COR-L47 (cell line): Measurements from ENCODE around the gene OR14A16.

ENCODE experiments used
- DNase-seq: peaks from one replicate; lab custom pipeline; 2025; lab: John Stamatoyannopoulos, UW

The OR14A16 gene

GRCh38 chr1:247824023-247824422 lies at the start of gene OR14A16:
Gene OR14A16 (minus strand): TSS chr1:247824119. CDS start chr1:247815729, 8,390 bp downstream.
- DNase-seq: no peak

- DNase-seq: no peak
Measured at GRCh38 chr1:247865416-247865815, 41.5 kb upstream of the OR14A16 start.

- no peak for DNase-seq
Measured at GRCh38 chr1:247864644-247865043, 40.7 kb upstream of the OR14A16 start.

- DNase-seq: no peak
Measured at GRCh38 chr1:247862756-247863155, 38.8 kb upstream of the OR14A16 start.

- no peak for DNase-seq
Measured at GRCh38 chr1:247857985-247858619, 34.2 kb upstream of the OR14A16 start.

- no peak for DNase-seq
Measured at GRCh38 chr1:247857069-247857984, 33.4 kb upstream of the OR14A16 start, which contains the start of gene TRIM58. Gene TRIM58 (plus strand): TSS chr1:247857187. CDS start chr1:247857247, 60 bp downstream.

- no peak for DNase-seq
Measured at GRCh38 chr1:247855911-247856310, 32.0 kb upstream of the OR14A16 start.

- DNase-seq: no peak
Measured at GRCh38 chr1:247854899-247855545, 31.1 kb upstream of the OR14A16 start.

- DNase-seq: no peak
Measured at GRCh38 chr1:247849616-247850015, 25.7 kb upstream of the OR14A16 start.

GRCh38 chr1:247848346-247848745 lies 24.4 kb upstream of the OR14A16 start:
- DNase-seq: no peak

- no peak for DNase-seq
Measured at GRCh38 chr1:247845693-247846017, 21.7 kb upstream of the OR14A16 start.

- DNase-seq: no peak
Measured at GRCh38 chr1:247845011-247845692, 21.2 kb upstream of the OR14A16 start.

GRCh38 chr1:247843411-247843810 lies 19.5 kb upstream of the OR14A16 start:
- DNase-seq: no peak

- DNase-seq: no peak
Measured at GRCh38 chr1:247841796-247842195, 17.9 kb upstream of the OR14A16 start, which contains the start of gene OR11L1. Gene OR11L1 (minus strand): TSS chr1:247841896. CDS start chr1:247841896, 0 bp downstream.

GRCh38 chr1:247840818-247841217 lies 16.9 kb upstream of the OR14A16 start:
- DNase-seq: no peak

- DNase-seq: no peak
Measured at GRCh38 chr1:247833601-247834000, 9.7 kb upstream of the OR14A16 start.

- DNase-seq: no peak
Measured at GRCh38 chr1:247829656-247830055, 5.7 kb upstream of the OR14A16 start.

GRCh38 chr1:247825362-247825761 lies 1.4 kb upstream of the OR14A16 start:
- no peak for DNase-seq

GRCh38 chr1:247822060-247822459 lies 1.9 kb downstream of the OR14A16 start:
- DNase-seq: no peak

GRCh38 chr1:247812637-247813036 lies 11.3 kb downstream of the OR14A16 start:
- no peak for DNase-seq

- no peak for DNase-seq
Measured at GRCh38 chr1:247797518-247797917, 26.4 kb downstream of the OR14A16 start.

- DNase-seq: no peak
Measured at GRCh38 chr1:247769603-247770002, 54.3 kb downstream of the OR14A16 start.
